GM19035 (cell line): ENCODE results near the gene BMP2.

Source experiments
- ATAC-seq: cut with Tn5 transposase; IDR thresholded peaks from one replicate; pipeline ENCODE4 v1.9.1; 2021; ENCODE audit not compliant: unreplicated experiment

Gene BMP2

GRCh38 chr20:6828794-6829423 is 61.4 kb downstream of the BMP2 start:
- ATAC-seq: peak; percentile 89

GRCh38 chr20:6829510-6830116 is 62.1 kb downstream of the BMP2 start:
- no peak for ATAC-seq
